ENCODE results near the gene GCHFR.

Gene GCHFR

DNA sequence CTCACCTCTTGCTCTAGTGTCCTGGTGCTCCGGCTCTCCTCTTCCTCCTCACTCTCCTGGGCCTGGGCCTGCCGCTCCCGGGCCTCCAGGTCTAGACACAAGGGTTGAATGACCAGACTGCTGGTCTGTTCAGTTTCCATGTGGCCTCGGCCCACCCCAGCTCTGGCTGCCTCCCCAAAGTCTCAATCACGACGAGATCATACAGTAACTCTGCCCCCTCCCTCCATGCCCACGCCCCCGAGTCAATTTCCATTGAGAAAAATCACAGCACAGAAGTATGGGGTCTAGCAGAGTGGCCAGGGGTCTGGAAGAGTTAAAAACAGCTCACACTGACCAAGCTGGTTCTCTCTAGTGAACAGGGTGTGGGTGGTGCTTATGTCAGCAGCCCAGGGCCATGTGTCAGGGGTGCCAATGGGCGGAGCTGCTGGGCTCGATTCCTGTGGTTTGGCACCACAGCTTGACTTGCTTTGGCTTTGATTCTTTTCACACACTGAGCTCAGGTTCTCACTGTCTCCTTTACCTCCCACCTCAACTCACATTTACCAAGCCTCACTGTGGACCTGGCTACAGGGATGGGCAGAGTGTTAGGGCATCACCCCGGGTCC is 12.8 kb downstream of the GCHFR start:
- TF ChIP-seq TCF12 (IDR thresholded peaks at IDR 0.05; ENCODE audit: low read depth) (peak; percentile 93), ZBTB7A (IDR thresholded peaks at IDR 0.05; ENCODE audit: low read depth) (peak; percentile 72), EGR1 (IDR thresholded peaks at IDR 0.05) (peak; percentile 54; the same call in 1 of the 2 replicates), RAD21 (IDR thresholded peaks at IDR 0.05; ENCODE audit: low read depth) (peak; percentile 26; the same call in 1 of the 2 replicates), YY1 (IDR thresholded peaks at IDR 0.05; ENCODE audit: low read depth) (no peak), REST (IDR thresholded peaks at IDR 0.05; ENCODE audit: low read depth) (no peak), NFIC (IDR thresholded peaks at IDR 0.05) (peak; percentile 97), USF1 (IDR thresholded peaks at IDR 0.05) (peak; percentile 60), TAF1 (IDR thresholded peaks at IDR 0.05; ENCODE audit: low read depth) (no peak; the same call in 1 of the 2 replicates), TEAD4 (IDR thresholded peaks at IDR 0.05) (peak; percentile 75), CEBPB (IDR thresholded peaks at IDR 0.05) (no peak), EP300 (IDR thresholded peaks at IDR 0.05; ENCODE audit: borderline replicate concordance) (peak; percentile 90), FOXM1 (IDR thresholded peaks at IDR 0.05; ENCODE audit: borderline replicate concordance, low read depth) (peak; percentile 65; the same call in 1 of the 2 replicates), CREB1 (IDR thresholded peaks at IDR 0.05; ENCODE audit: low read depth) (no peak), MAX (IDR thresholded peaks at IDR 0.05) (peak; percentile 92)

GRCh38 chr15:40782609-40783227 is 18.9 kb downstream of the GCHFR start:
- TF ChIP-seq MAX (IDR thresholded peaks at IDR 0.05): peak; percentile 64
- peak; percentile 98 for TF ChIP-seq RAD21 (IDR thresholded peaks at IDR 0.05; ENCODE audit: low read depth)
- TF ChIP-seq REST (IDR thresholded peaks at IDR 0.05; ENCODE audit: low read depth): no peak
- peak; percentile 72 for TF ChIP-seq YY1 (IDR thresholded peaks at IDR 0.05; ENCODE audit: low read depth)
- 0 out of 2 replicates have a peak, but pooled peaks have one; percentile 30 for TF ChIP-seq NFIC (IDR thresholded peaks at IDR 0.05)
- TF ChIP-seq USF1 (IDR thresholded peaks at IDR 0.05): no peak
- peak; percentile 42; the same call in 1 of the 2 replicates for TF ChIP-seq TCF12 (IDR thresholded peaks at IDR 0.05; ENCODE audit: low read depth)
- TF ChIP-seq ZBTB7A (IDR thresholded peaks at IDR 0.05; ENCODE audit: low read depth): no peak

GRCh38 chr15:40785164-40785563 is 21.3 kb downstream of the GCHFR start:
- no peak for TF ChIP-seq NFIC (IDR thresholded peaks at IDR 0.05)
- no peak for TF ChIP-seq EGR1 (IDR thresholded peaks at IDR 0.05)
- peak; percentile 46 for TF ChIP-seq RAD21 (IDR thresholded peaks at IDR 0.05; ENCODE audit: low read depth)

- TF ChIP-seq TEAD4 (IDR thresholded peaks at IDR 0.05) (no peak; the same call in 1 of the 2 replicates), NFIC (IDR thresholded peaks at IDR 0.05) (peak; percentile 51), RAD21 (IDR thresholded peaks at IDR 0.05; ENCODE audit: low read depth) (no peak), YY1 (IDR thresholded peaks at IDR 0.05; ENCODE audit: low read depth) (no peak), REST (IDR thresholded peaks at IDR 0.05; ENCODE audit: low read depth) (no peak), USF1 (IDR thresholded peaks at IDR 0.05) (no peak), FOXM1 (IDR thresholded peaks at IDR 0.05; ENCODE audit: borderline replicate concordance, low read depth) (0 out of 2 replicates have a peak, but pooled peaks have one; percentile 20), TCF12 (IDR thresholded peaks at IDR 0.05; ENCODE audit: low read depth) (0 out of 2 replicates have a peak, but pooled peaks have one; percentile 56), ZBTB7A (IDR thresholded peaks at IDR 0.05; ENCODE audit: low read depth) (no peak)
These were observed 21.9 kb downstream of the GCHFR start for GRCh38 chr15:40785814-40786213.
